Transverse colon (tissue), 4 donors: ENCODE results near the gene GALNT8.

Source experiments
- POLR2A ChIP-seq: fragments of 450-650 bp; IDR thresholded peaks from one replicate; pipeline ENCODE4 v1.6.1; 2016; ENCODE audit warnings: antibody characterized with exemption, mild to moderate bottlenecking, moderate library complexity
- POLR2AphosphoS5 ChIP-seq, 3 donors: sonication (generic); formaldehyde crosslinking; IDR thresholded peaks; one replicate each; pipeline ENCODE4 v1.6.1; 2016; ENCODE audit warnings: antibody characterized with exemption in 3 of 3
- TF ChIP-seq, protein P1 (sequence below), 5 experiments: fragments of 200-600 bp in 3 of 5; fragments of 450-650 bp in 2 of 5; sonication (generic) in 3 of 5; IDR thresholded peaks; 1 replicate in 2 of 5; 2 replicates in 3 of 5; pipeline ENCODE4 v1.5.1; 2016 to 2017; ENCODE audit warnings: antibody characterized with exemption in 5 of 5, inconsistent platforms in 3 of 5, mild to moderate bottlenecking in 2 of 5, moderate library complexity in 1 of 5

DNA sequence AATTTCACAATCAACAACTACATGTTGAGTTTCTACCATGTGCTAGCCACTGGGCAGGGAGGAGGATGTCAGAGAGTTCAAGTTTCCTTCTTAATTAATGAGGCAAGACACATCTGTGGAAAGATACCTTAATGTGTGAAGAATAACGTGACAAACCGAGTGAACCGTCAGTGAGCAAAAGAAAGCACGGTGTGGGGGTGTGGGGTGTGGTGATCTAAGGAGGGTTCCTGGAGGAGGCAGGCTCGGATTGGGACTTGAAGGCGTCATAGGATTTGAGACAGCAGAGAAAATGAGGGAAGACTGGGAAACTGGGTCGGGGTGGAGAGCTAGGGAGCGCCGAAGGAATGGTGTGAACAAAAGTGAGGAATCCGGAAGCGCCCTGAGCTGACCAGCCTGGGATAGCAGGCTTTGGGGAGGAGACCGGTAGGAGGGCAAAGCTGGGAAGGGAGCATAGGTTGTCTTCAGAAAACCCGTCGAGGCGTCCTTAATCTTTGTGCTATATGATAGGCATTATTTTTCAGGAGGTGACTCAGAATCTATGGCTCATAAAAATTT is 22.3 kb downstream of the GALNT8 start:
- no peak for TF ChIP-seq POLR2AphosphoS5 (IDR thresholded peaks at IDR 0.05)
- TF ChIP-seq, protein P1, sequence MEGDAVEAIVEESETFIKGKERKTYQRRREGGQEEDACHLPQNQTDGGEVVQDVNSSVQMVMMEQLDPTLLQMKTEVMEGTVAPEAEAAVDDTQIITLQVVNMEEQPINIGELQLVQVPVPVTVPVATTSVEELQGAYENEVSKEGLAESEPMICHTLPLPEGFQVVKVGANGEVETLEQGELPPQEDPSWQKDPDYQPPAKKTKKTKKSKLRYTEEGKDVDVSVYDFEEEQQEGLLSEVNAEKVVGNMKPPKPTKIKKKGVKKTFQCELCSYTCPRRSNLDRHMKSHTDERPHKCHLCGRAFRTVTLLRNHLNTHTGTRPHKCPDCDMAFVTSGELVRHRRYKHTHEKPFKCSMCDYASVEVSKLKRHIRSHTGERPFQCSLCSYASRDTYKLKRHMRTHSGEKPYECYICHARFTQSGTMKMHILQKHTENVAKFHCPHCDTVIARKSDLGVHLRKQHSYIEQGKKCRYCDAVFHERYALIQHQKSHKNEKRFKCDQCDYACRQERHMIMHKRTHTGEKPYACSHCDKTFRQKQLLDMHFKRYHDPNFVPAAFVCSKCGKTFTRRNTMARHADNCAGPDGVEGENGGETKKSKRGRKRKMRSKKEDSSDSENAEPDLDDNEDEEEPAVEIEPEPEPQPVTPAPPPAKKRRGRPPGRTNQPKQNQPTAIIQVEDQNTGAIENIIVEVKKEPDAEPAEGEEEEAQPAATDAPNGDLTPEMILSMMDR (IDR thresholded peaks at IDR 0.05), result no peak
- no peak for TF ChIP-seq POLR2A
